ENCODE data around the gene RYR1.

Gene RYR1

GRCh38 chr19:38429055-38429810, 4.3 kb upstream of the RYR1 start:
- DNase-seq: no peak

DNA sequence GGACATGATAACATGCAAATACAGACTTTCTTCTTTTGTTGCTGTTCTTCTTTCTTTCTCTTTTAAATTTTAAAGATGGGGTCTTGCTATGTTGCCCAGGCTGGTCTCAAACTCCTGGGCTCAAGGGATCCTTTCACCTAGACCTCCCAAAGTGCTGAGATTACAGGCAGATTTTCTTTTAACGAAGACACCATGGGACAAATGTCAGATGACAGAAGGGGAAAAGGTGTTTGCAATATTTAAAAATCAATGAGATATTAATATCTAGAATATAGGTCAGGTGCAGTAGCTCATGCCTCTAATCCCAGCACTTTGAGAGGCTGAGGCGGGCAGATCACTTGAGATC, 3.7 kb upstream of the RYR1 start:
- DNase-seq: no peak

DNA sequence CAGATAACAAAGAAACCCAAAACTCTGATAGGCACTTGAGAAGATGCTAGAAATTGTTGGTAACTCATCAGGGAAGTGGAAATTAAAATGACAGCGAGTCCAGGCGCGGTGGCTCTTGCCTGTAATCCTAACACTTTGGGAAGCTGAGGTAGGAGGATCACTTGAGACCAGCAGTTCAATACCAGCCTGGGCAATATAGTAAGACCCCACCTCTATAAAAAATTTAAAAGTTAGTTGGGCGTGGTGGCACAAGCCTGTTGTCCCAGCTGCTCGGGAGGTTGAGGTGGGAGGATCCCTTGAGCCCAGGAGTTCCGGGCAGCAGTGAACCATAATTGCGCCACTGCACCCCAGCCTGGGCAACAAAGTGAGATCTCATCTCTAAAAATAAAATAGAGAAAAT, 2.6 kb upstream of the RYR1 start:
- no peak for DNase-seq

DNA sequence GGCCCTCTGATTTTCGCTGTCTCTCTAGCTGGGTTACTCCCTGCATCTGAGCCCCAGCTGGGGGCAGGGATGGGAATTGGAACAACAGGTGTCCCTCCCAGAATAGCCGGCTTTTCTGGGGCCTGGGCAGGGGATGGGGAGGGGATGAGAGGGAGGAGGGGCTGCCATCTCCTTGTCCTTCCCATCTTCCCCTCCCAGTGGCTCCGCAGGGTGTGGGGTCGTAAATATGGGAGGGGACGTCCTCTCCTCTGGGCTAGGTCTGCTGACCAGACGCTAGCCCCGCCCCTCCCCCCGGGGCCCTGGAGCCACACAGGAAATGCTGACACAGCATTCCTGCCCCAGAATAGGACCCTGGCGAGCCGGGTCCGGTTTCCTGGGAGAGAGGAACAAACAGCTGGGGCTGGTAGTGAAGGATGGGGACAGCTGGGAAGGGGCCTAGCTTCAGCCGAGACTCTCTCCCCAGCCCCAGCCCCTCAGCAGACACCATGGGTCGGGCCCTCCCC, 1.1 kb downstream of the RYR1 start:
- no peak for DNase-seq

DNA sequence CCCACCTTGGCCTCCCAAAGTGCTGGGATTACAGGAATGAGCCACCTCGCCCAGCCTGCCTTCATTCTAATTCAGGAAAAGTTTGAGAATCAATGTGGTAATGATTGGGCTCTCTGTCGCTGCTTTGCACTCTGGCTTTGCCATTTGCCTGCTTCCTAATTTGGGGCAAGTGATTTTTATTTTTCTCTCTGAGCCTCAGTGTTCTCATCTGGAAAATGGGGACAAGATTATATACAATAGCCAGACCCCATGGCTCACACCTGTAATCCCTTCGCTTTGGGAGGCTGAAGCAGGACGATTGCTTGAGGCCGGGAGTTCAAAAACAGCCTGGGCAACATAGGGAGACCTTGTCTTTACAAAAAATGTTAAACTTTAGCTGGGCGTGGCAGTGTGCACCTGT, 3.8 kb downstream of the RYR1 start:
- DNase-seq: no peak

DNA sequence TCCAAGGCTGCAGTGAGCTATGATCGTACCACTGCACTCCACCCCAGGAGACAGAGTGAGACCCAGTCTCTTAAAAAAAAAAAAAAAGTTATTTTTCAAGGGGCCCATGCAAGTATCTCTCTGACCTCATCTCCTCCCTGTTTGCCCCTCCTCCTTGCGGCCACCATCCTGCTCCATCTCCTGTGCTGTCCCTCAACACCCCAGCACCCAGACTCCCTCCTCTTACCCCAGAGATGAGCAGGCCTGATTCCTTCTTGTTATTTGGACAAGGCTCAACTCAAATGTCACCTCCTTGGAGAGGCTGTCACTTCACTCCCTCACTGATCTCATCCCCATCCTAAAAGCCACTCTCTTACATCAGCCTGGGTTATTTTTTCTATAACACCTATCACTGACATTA, 4.4 kb downstream of the RYR1 start:
- DNase-seq: no peak

DNA sequence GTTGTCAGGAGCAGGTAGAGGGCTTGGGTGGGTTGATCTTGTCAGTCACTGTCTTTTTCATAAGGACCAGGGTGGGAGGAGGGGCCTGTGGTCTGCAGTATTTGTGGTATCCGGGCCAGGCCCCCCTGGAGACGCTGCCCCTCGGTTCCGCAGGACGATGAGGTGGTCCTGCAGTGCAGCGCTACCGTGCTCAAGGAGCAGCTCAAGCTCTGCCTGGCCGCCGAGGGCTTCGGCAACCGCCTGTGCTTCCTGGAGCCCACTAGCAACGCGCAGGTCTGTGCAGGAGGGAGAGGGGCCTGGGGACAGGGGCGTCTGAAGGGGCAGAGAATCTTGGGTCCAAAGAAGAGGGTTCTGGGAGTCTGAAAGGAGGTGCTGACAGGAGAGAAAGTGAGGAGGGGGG, 7.1 kb downstream of the RYR1 start:
- no peak for DNase-seq

- DNase-seq: no peak
Measured at GRCh38 chr19:38441657-38442348, 8.3 kb downstream of the RYR1 start.

DNA sequence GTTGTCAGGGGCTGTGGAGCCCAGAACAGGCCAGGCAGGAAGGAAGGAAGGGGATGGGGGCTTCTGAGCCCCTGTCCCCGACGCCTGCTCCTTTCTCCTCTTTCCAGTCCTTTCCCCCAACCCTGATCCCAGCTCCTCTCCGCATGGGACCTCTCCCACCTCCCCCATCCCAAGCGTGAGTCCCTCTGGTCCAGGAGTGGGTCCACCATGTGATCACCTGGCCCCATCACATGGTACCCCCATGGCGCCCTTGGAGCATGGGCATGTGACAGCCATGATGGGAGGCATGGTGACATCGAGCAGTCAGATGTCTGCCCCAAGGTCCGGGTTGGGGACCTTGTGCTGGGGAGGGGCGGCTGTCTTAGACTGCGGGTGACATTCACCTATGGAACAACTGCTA, 9.2 kb downstream of the RYR1 start:
- DNase-seq: no peak

DNA sequence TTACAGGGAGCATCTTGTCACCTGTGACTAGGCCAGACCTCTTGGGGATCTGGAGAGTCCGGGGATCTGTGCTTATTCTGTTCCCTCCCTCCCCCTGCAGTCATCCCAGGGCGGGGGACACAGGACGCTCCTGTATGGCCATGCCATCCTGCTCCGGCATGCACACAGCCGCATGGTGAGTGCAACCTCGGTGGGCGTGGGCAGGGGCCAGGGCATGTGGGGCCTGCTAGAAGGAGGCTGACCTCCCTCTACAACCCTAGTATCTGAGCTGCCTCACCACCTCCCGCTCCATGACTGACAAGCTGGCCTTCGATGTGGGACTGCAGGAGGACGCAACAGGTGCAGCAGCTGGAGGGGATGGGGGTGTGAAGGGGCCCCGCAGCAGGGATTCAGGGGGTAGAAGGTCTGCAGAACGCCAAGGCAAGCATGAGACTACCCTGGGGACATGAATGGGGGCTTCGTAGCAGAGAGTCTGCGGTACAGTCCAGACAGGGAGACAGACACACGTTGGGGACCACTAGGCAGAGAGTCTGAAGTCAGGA, 10.0 kb downstream of the RYR1 start:
- DNase-seq: no peak

DNA sequence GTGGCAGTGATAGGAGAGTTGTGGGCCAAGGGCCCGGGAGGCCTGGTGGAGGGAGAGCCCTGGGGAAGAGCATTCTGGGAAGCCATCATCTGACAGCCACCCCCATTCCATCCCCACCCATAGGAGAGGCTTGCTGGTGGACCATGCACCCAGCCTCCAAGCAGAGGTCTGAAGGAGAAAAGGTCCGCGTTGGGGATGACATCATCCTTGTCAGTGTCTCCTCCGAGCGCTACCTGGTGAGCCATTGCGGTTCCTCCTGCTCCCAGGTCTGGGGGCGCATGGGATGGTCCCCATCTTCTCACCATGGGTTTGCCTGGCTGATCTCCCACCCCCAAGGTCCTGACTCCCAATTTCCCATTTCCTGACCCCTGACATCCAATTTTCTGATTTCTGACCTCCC, 10.5 kb downstream of the RYR1 start:
- no peak for DNase-seq

DNA sequence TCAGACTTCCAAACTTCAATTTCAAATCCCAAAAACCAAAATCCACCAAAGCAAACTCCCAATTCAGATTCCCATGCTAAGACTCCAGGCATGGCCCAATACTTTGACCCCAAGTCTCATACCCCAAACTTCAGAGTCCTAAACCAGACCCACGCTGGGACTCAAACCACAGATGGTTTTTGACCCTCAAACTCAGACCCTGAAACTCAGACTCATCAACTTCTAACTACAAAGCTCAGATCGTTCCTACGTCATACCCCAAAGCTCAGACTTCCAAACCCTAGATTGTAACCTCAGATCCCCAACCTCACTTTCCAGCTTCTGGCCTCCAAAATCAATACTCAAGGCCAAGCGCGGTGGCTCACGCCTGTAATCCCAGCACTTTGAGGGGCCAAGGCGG, 11.9 kb downstream of the RYR1 start:
- DNase-seq: no peak

DNA sequence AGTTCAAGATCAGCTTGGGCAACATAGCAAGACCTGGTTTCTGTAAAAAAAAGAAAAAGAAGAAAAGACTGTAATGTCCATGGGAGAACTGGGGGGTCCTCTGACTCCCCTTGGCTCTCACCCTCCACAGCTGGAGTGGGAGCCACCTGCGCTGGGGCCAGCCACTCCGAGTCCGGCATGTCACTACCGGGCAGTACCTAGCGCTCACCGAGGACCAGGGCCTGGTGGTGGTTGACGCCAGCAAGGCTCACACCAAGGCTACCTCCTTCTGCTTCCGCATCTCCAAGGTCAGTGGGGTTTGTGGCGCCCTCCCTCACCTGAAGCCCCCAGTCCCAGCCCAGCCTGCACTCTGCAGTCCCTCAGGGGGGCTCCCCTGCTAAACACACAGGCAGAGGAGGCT, 14.7 kb downstream of the RYR1 start:
- DNase-seq: no peak

- no peak for DNase-seq
Measured at GRCh38 chr19:38449518-38449917, 16.0 kb downstream of the RYR1 start.

GRCh38 chr19:38451036-38451435, 17.5 kb downstream of the RYR1 start:
- no peak for DNase-seq

DNA sequence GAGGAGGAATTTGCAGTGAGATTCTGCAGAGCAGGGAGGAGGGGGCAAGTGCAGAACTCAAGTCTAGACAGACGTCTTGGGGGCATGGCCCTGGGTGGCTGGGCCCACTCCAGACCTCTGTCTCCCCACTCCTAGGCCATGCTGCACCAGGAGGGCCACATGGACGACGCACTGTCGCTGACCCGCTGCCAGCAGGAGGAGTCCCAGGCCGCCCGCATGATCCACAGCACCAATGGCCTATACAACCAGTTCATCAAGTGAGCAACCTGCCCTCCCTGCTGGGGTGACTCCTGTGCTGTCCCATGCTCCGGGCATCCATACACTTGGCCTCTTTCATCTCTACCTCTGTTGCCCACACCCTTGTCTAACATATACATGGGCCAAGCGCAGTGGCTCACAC, 18.1 kb downstream of the RYR1 start:
- DNase-seq: no peak

GRCh38 chr19:38452430-38453366, 19.2 kb downstream of the RYR1 start:
- no peak for DNase-seq

DNA sequence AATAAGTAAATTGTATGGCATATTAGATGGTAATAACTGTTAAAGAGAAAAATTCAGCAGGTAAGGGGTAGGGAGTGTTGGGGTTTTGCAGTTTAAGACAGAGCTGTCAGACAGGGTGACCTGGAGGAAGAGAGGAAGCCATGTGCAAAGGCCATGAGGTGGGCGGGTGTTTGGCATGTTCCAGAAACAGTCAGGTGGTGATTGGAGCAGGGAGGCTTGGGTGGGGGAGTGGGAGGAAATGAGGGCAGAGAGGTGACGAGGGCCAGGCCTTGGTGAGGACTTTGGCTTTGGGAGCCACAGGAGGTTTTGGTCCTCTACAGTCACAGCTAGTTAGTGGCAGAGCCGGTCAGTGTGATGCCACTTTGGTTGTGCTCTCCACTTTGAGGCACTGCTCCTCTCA, 20.1 kb downstream of the RYR1 start:
- DNase-seq: no peak

- DNase-seq: no peak
Measured at GRCh38 chr19:38455031-38455430, 21.5 kb downstream of the RYR1 start.

- DNase-seq: no peak
Measured at GRCh38 chr19:38457202-38457601, 23.7 kb downstream of the RYR1 start.

DNA sequence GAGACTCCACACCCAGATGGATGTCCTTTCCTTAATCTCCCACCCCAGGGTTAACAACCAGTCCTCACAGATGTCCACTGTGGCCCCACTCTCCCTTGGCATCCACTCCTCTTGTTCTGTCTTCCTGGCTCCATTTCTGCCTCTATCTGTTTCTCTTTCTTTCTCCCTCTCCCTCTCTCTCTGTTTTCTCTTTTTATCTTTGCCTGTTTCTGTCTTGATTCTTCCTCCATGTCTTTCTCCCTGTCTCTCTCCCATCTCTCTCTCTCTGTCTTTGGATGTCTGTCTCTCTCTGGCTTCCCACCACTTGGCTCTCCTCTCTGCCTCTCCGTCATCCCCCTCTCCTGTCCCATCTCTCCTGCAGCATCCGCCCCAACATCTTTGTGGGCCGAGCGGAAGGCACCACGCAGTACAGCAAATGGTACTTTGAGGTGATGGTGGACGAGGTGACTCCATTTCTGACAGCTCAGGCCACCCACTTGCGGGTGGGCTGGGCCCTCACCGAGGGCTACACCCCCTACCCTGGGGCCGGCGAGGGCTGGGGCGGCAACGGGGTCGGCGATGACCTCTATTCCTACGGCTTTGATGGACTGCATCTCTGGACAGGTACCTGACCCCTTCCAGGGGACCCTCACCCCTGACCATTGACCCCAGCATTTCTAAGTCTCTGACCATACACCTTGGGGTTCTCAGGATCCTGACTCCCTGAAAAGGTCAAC, 24.4 kb downstream of the RYR1 start:
- no peak for DNase-seq

- no peak for DNase-seq
Measured at GRCh38 chr19:38458991-38459390, 25.5 kb downstream of the RYR1 start.

GRCh38 chr19:38463365-38463764, 29.9 kb downstream of the RYR1 start:
- no peak for DNase-seq

All from NCI-H1092 (cell line).